ENCODE results near the gene SOX12.
"Not testable (repeated sequence)": the region's sequence is repeated elsewhere in the genome, so short reads cannot be mapped to it uniquely, and the experiment has no call there.

Gene SOX12

GRCh38 chr20:362271-363254 is 37.2 kb downstream of the SOX12 start:
- DNase-seq (ENCODE audit: low read depth, low spot score): no peak

DNA sequence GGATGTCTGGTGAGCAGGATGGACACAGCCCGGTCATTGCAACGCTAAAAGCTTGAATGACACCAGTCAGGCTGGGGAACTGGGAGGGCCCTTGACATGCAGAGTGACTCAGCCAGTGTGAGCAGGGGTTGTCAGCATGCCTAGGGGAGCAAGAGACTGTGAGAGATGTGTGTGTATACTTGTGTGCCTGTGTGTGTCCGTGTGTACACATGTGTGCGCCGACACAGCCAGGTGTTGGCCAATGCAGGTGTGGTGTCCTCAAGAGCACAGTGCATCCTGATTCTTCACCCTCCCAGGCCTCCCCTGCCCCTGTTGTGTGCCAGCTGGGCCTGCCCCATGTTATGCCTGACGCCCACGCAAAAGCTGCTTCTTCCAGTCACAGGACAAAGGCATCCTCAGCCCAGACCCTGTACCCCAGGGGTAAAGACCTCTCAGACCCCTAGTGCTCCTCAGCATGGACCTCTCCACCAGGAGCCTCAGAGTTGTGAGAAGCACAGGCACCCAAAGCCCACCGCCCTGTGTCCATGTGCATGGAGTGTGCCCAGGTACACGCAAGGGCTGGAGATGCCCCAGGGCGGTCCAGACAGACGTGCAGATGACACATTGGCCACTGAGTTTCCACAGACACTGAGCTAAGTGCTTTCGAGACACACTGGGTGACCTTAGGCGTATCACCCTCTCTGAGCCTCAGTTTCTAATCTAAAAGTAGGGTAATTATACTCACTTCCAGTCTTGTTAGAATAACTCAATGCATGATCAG is 38.1 kb downstream of the SOX12 start:
- no peak for DNase-seq (ENCODE audit: low read depth, low spot score)

DNA sequence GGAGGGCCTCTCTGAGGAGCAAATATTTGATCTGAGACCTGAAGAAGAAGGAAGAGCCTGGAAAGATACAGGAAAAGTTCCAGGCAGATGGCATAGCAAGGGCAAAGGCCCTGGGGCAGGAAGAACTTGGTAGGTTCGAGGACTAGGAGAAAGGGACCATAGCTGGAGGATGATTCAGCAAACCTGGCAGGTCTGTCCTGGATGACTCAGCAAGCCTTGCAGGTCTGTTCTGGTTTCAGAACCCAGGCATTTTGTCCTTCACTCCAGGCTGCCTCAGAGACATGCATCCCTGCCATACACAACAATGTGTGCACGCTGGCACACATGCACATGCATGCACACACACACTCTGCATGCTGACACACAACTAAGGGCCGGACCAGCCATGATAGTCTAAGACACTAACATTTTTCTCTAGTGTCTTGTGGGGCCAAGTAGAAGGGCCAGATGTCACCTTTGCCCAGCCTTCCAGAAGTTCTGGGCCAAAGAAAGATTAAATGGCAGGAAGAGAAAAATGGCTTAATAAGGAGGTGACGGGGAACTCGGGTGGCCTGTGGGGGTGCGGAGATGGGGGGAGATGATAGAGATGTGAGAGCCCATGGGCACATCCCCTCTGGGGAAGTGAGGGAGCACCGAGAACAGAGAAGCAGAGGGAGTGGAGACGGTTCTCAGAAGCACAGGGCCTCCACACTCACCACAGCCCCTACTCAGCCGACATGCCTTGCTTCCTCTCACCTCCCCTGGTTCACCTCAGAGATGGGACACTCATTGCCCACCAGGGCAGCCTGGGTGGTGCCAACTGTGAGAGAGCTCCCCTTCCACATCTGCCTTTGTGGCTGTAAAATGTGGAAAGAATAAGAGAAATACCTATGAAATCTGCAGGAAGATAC is 39.8 kb downstream of the SOX12 start:
- no peak for DNase-seq (ENCODE audit: low read depth, low spot score)

GRCh38 chr20:366041-366718 is 40.8 kb downstream of the SOX12 start:
- no peak for DNase-seq (ENCODE audit: low read depth, low spot score)

- DNase-seq (ENCODE audit: low read depth, low spot score): no peak
These were observed 41.5 kb downstream of the SOX12 start for GRCh38 chr20:366719-367485.

DNA sequence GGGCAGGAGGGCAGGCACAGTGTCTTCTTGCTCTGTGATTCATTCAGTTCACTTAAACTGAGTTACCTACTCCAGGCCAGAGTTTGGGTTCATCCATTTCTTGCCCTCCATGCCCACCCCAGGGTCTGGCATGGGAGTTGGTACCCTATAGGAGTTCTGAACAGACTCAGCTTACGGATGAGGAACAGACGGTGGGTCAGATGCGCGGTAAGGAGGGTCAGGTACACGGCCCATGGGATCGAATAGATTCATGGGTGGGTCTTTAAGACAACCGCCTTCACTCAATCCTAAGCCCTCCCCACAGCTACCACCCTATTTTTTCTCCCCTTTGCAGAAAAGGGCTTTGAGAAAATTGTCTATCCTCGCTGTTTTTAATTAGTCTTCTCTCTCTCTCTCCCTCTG is 42.1 kb downstream of the SOX12 start:
- DNase-seq (ENCODE audit: low read depth, low spot score): no peak

GRCh38 chr20:368915-369314 is 43.6 kb downstream of the SOX12 start:
- no peak for DNase-seq (ENCODE audit: low read depth, low spot score)

DNA sequence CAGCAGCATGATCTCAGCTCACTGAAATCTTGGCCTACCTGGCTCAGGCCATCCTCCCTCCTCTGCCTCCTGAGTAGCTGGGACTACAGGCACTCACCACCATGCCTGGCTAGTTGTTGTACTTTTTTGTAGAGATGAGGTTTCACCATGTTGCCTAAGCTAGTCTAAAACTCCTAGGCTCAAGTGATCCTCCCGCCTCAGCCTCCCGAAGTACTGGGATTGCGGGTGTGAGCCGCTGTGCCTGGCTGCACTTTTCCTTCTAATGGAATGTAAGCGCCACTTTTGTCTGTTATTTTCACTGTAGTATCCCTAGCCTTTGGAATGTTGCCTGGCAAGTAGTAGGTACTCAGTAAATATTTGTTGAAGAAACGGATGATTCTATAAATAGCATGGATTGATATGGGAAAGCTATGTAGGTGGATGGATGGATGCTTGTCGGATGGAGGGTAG is 44.8 kb downstream of the SOX12 start:
- no peak for DNase-seq (ENCODE audit: low read depth, low spot score)

DNA sequence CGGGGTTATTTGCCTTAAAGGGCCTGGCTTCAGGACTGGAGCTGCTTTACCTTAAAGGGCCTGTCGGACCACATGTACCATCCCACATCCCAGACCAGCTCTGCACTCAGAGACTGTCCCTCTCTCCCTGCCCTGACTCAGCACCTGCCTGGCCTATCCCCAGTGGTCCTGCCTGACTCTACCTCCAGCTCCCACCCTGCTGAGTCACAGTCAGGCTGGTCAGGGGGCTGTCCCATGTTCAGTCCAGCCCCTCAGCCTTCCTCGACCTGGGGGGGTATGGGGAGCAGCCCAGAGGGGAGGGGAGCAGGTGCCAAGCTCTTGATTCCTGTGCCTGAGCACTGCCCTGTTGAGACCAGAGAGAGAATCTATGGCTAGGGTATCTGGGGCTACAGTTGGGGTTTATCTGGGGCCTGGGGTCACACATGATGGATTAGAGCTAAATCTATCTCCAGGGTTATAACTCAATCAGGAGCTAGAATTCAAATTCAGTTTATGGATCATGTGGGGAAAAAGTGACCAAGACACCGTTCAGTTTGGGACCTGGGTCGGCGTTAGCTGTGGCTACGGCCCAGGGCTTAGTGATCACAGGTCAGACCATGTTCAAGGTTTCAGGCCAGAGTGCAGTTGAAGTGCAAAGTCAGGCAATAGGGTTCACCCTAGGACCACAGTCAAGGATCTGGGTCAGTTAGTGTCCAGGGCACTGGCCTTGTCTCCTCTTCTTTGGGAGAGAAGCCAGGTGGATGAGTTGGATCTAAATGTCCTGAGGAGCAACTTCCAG is 45.8 kb downstream of the SOX12 start:
- no peak for DNase-seq (ENCODE audit: low read depth, low spot score)

DNA sequence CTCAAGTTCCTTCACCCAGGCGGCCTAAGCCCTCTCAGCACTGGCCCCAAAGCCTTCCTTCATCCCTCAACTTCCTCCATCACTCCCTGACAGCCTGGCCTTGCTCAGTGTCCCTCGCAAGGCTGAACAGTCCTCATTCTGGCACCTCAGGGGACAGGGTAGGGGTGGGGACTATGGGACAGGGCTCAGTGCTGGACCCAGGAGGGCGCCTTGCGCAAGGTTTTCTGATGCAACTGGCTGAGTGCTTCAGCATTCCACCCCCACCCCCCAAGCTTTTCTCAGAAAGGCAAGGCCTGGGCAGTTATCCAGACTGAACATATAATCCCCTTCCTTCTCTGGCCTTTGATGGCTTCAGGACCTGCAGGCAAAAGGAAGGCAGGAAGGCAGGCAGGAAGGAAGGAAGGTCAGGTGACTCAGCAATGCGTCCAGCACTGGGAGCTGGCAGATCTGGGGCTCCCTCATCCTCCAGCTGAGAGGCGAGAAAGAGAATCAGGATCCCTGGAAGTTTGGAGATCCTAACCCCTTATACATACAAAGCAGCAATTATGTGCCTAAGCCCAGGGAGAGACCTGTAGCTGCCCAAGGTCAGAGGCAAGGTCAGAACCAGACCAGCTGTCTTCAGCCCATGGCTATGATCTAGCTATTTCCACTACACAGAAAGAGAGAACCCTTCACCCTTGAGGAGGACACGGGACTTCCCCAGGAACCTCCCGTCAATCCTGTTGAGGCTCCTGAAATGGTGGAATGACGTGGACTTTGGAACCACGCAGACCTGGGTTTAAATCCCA is 46.6 kb downstream of the SOX12 start:
- no peak for DNase-seq (ENCODE audit: low read depth, low spot score)

- DNase-seq (ENCODE audit: low read depth, low spot score): not testable (repeated sequence)
These were observed 47.3 kb downstream of the SOX12 start for GRCh38 chr20:372543-373082.

DNA sequence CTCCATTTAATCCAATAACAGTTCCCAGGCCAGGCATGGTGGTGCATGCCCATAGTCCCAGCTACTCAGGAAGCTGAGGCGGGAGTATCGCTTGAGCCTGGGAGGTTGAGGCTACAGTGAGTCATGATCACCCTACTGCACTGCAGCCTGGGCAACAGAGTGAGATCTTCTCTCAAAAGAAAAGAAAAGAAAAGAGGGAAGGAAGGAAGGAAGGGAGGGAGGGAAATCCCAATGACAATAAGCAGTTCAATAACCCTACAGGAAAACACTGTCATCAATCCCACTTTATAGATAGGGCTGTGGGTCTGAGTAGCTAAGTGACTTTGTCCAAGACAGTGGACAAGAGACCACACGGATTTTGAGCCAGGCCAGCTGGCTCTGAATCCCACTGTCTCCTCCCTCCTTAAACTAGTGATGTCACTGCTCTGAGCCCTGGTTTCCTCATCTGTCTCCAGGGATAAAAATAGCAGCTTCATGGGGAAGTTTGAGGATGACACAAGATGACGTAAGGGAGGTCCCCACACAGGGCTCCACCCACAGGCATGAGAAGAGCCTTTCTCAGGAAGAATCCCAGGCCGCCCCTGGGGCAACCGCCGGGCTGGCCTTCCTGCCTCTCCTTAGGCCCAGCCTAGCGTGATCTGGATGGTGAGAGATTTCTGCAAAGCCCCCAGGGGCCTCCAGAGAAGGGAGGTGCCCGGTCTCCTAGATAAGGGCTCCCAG is 48.0 kb downstream of the SOX12 start:
- DNase-seq (ENCODE audit: low read depth, low spot score): no peak

DNA sequence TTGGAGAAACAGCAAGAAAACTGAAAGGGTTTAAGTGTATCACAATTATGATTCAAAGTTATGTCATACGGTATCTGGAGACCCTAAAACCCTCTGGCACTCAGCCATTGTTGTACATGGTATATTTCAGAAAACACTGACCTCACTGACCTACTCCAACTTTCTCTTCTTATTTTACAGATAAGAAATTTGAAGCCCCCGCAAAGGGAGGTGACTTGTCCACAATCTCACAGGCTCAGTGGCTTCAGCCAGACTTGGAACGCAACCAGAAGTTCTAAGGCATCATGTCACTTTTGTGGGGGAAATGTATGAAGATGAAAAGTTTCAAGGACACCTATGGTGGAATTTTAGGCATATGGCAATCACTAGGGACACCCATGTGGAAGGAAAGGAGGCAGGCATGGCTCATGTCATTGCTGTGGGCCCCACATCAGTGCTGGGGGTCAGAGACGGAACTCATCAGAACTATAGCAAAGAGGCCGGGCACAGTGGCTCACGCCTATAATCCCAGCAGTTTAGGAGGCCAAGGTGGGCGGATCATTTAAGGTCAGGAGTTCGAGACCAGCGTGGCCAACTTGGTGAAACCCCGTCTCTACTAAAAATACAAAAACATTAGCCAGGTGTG is 50.0 kb downstream of the SOX12 start:
- no peak for DNase-seq (ENCODE audit: low read depth, low spot score)

DNA sequence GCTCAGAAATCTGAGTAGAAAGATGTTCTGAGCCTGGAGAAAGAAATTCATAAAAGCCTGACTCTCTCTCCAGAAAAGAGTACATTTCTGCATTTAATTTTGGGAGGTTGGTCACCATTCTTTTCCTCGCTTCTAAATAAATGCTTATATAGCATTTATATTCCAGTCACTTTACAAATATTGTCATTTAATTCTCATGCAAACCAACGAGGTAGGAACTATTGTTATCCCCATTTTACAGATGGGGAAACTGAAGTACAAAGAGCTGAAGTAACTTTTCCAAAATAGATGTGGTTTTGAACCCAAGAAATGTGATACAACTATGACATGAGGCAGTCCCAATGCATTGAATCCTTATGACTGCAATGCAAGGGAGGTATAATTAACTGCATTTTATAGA is 50.7 kb downstream of the SOX12 start:
- no peak for DNase-seq (ENCODE audit: low read depth, low spot score)

- no peak for DNase-seq (ENCODE audit: low read depth, low spot score)
These were observed 51.4 kb downstream of the SOX12 start for GRCh38 chr20:376750-377149.

GRCh38 chr20:377578-377977 is 52.2 kb downstream of the SOX12 start:
- DNase-seq (ENCODE audit: low read depth, low spot score): not testable (repeated sequence)

GRCh38 chr20:378961-379336 is 53.6 kb downstream of the SOX12 start:
- DNase-seq (ENCODE audit: low read depth, low spot score): no peak
